Stimulated activated CD4-positive, alpha-beta T cell treated with anti-CD3 and anti-CD28 coated beads, Interleukin-1b, Interleukin-23, amount 100 ng/mL, for 48 hours (primary cell): Measurements from ENCODE around the gene ATP8A2.
"Not testable (repeated sequence)": the region's sequence is repeated elsewhere in the genome, so short reads cannot be mapped to it uniquely, and the experiment has no call there.

ENCODE experiments used
- DNase-seq: peaks from one replicate; pipeline ENCODE4 v3.0.0-alpha.2; 2020

ATP8A2 gene

DNA sequence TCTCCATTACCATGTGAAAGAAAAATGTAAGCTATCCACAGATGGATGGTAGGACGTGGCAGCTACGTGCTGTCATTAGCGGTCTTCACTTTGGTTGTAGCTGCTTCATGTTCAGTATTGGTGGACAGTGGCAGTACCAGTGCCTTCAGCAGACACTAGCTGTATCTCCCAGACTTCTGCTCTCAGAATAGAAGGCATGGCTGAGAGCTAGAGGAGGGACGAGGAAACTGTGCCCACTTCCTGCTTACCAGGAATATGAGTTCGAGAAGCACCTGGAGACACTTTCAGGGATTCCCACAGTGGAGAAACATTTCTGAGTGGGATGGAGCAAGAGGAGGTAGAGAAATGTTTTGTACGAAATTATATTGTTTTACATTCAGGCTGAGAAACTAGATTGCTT, 686.9 kb downstream of the ATP8A2 start:
- no peak for DNase-seq

DNA sequence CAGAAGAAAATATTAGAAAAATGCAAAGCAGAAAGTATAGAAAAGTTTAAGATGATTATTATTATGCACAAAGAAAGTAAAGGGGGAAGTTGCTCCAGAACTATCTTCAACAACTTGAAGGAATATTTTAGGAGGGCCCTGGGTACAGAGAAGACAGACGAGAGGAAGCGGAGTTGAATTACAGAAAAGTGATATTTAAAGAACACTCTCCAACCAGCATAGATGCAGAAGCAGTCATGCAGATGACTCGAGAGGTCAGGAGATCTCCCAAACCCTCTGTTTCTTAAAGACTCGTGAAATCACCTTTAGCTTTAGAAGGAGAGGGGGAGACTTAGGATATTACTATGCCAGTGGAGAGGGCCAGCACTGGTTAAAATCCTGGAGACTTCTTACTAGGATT, 688.6 kb downstream of the ATP8A2 start:
- DNase-seq: no peak

DNA sequence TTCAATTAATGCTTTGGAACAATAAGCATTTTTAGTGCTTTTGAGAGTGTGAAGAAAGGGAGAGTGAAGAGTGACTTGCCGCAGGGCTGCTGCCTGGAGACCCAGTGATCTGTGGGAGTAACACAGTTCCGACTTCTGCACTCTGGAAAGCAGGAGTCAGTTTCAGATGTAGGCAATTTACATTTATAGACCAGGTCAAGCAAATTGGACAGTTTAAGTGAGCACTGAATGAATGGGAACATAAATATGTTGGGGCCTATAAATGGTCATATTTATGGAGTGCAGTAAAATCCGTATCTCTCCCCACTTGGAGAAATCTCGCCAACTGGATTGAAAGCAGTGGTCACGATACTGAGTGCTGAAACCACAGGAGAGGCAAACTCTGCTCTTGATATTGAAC, 689.5 kb downstream of the ATP8A2 start:
- no peak for DNase-seq

DNA sequence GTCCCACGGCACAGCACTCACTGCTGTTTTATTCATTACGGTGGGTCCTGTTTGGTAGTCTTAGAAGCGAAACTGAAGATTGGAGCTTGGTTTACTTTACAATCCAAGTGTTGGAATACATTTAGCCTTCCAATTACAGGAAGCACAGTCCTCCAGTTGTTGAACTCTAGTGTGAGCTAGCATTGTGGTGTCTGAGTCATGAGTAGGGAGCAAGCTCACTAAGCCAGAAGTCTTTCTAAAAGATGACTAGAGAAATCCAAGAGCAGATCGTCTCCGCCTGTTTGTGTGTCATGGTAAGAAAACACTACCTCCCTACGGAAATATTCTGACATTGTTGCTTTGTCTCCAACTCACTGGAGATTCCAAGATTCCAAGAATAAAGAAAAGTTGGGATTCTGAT, 690.2 kb downstream of the ATP8A2 start:
- no peak for DNase-seq

DNA sequence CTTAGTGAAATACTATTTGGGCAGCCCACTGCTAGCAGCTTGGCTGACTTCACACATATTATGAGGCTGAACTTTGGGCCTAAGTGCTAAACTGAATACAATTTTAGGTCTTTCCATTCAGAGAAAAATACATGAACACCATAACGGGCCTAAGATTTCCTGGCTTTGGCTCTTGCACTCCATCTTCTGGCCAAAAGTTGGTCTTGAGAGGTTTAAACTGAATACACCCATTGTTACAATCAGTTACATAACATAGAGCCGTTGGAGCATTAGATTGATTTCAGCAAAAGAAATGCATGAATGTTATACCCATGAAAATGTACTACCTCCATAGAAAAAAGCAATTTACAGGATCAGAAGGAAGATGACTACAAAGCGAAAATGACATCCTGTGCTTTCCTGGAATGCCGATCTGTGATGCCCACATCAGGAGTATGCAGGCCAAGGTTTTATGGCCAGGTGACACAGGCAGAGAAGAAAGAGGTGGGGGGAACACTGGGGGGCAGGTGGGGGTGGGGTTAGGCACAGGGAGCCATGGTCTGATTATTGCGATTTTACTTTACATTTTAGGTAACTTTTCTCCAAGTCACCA, 691.2 kb downstream of the ATP8A2 start:
- DNase-seq: no peak

DNA sequence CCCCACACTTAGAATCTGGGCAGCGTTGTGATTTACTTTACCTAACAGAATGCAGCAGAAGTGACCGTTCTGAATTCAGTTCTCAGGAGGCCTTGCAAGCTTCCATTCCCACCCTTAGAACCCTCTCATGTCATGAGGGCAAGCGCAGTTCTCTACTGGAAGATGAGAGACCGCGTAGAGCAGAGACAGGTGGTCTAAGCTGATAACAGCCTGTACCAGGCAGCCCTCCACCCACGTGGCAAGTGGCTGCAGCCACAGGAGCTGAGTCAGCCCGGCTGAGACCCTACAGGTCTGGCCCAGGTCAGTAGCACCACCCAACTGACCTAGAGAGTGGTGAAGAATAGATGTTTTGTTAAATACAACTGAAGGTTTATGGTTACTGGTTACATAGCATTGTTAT, 694.7 kb downstream of the ATP8A2 start:
- not testable (repeated sequence) for DNase-seq

DNA sequence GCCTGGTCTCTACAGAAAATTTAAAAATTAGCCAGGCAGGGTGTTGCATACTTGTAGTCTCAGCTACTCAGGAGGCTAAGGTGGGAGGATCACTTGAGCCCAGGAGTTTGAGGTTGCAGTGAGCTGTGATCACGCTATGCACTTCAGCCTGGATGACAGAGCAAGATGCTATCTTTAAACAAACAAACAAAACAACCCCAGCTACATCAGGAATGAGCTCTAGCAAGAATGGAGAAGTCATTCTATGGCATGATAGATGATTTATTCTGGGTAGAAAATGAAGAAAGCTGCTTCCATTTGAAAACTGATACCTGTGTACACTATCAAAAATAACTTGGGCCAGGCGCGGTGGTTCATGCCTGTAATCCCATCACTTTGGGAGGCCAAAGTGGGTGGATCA, 695.8 kb downstream of the ATP8A2 start:
- DNase-seq: no peak

DNA sequence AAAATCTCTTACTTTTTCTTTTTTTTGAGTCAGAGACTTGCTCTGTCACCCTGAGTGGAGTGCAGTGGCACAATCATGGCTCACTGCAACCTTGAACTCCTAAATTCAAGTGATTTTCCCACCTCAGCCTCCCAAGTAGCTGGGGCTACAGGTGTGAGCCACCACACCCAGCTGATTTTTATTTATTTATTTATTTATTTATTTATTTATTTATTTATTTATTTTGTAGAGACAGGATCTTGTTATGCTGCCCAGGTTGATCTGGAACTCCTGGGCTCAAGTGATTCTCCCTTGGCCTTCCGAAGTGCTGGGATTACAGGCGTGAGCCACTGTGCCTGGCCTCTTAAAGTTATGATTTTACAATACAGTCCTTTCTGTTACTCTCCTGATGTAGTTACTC, 696.6 kb downstream of the ATP8A2 start:
- not testable (repeated sequence) for DNase-seq

DNA sequence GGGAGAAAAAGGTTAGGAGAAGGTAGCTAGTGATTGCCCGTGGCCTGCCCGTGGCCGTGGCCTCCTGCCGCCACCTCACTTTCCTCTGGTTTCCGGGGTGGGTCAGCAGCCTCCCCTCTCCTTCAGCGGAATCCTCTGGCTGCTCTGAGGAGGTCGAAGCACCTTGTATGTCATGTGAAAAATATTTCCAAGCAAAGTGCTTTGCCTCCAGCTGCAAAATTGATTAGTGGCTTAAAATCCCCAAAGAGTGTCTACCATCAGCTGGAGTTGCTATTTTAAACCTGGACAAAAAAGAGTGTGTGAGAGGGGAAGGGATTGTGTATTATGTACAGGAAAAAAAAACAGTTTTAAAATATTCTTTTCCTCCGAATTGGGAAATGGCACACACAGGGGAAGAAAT, 697.9 kb downstream of the ATP8A2 start:
- not testable (repeated sequence) for DNase-seq

DNA sequence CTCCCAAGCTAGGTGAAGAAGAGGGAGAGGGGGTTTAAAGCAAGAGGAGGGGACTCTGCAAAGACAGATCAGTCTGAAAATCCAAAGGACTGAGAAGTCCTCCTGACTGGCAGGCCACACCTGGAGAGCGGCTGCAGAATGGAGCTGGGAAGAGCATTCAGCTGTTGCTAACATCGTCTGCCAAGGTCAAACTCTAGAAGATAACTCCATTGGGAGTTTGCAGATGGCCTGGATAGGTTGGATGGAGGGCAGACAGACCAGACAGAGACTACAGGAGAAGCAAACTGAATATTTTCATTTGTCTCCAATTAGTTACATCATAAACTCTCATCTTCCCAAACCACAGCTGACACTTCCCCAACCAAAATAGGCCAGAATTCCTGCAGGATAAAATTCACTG, 699.9 kb downstream of the ATP8A2 start:
- no peak for DNase-seq

DNA sequence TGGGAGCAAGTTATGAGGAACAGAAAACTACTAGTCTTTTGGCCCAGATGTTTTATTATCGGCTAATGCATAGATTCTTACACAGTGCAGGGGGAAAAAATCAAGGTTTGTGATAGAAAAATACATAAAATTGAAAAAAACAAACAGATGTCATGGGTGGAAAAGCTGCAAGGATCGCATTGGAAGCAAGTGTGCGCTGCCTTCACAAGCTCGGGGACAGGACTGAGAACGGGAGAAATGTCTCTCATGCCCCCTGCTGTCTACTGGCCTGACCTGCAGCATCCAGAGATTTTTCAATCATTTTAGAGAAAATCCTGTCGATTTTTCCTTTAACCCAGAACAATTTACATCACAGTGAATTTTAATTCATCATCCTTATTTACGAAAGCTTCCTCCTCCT, 700.6 kb downstream of the ATP8A2 start:
- DNase-seq: not testable (repeated sequence)

DNA sequence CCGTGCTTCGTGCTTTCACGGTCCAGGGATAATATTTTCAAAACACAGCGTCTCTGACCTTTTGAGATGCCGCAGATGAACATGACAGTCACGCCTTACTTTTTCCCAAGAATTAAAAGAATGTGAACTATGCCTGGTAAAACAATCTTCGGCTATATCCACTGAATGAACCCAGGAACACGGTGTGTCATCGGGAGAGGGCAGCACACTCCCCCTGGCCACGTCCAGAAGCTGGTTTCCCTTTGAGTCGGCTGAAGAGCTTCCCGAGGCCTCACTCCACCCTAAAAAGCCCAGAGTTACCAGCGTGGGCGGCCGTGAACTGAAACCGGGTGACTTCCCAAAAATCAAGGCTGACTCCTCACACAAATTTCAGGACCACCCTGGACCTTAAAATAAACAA, 702.9 kb downstream of the ATP8A2 start:
- no peak for DNase-seq
